Lung (tissue), 12 donors: Measurements from ENCODE around the gene THEMIS2. TPM values are rescaled to one million over a fixed set of nuclear protein-coding genes. Genes with fewer than 3 reads are reported as not detected.

ENCODE experiments used
- ATAC-seq: fragments of 200-7000 bp; cut with Tn5 transposase; one replicate; pipeline ENCODE4 v1.9.1; 2020; ENCODE audit warnings: moderate number of reproducible peaks; ENCODE audit not compliant: insufficient read depth, low FRiP score
- DNase-seq, 3 donors: peaks; one replicate each; pipeline ENCODE4 v3.0.0-alpha.2; 2013 to 2017
- H3K27ac ChIP-seq, 2 donors: one replicate each; pipeline ENCODE4 v1.5.1; 2013; ENCODE audit warnings: mild to moderate bottlenecking in 2 of 2, moderate library complexity in 2 of 2, control low read depth in 1 of 2, inconsistent platforms in 1 of 2, low read depth in 1 of 2, low read length in 1 of 2
- H3K27me3 ChIP-seq, 3 donors: one replicate each; pipeline ENCODE4 v1.5.1; 2013; ENCODE audit warnings: low read length in 2 of 3; ENCODE audit not compliant: control insufficient read depth in 3 of 3, insufficient read depth in 3 of 3
- H3K36me3 ChIP-seq, 4 donors: one replicate each; pipeline ENCODE4 v1.5.1; 2013; ENCODE audit warnings: low read length in 4 of 4, mild to moderate bottlenecking in 1 of 4, moderate library complexity in 1 of 4; ENCODE audit not compliant: control insufficient read depth in 4 of 4, insufficient read depth in 4 of 4
- H3K4me1 ChIP-seq, 5 donors: one replicate each; pipeline ENCODE4 v1.5.1; 2013; ENCODE audit warnings: low read length in 5 of 5, mild to moderate bottlenecking in 2 of 5, moderate library complexity in 1 of 5; ENCODE audit not compliant: control insufficient read depth in 5 of 5, insufficient read depth in 5 of 5
- H3K4me3 ChIP-seq: one replicate; pipeline ENCODE4 v1.5.1; 2013; ENCODE audit warnings: mild to moderate bottlenecking, control low read depth, moderate library complexity
- H3K9ac ChIP-seq, 2 donors: one replicate each; pipeline ENCODE4 v1.5.1; 2013; ENCODE audit warnings: low read length in 2 of 2, control low read depth in 1 of 2; ENCODE audit not compliant: insufficient read depth in 1 of 2
- H3K9me3 ChIP-seq, 4 donors: one replicate each; pipeline ENCODE4 v1.5.1; 2013; ENCODE audit warnings: low read length in 3 of 4, mild to moderate bottlenecking in 1 of 4, moderate library complexity in 1 of 4; ENCODE audit not compliant: control insufficient read depth in 4 of 4, insufficient read depth in 3 of 4
- WGBS, 2 donors: extraction: QIAGEN DNeasy Blood & Tissue Kit; methylation state at CpG; one replicate each; pipeline ENCODE4 v1.1.7; 2013; 5-methylcytosine and 5-hydroxymethylcytosine counted together
- polyA plus RNA-seq, 2 donors: library from polyadenylated mRNA; stranded (reverse); fragments of 200-250 nt; gene quantifications; one replicate each; pipeline ENCODE4 v1.2.1, GENCODE V29; 2013
- total RNA-seq, 2 donors: library from RNA; depleted of rRNA in 1 of 2; stranded (reverse); fragments of >200 nt in 1 of 2; gene quantifications; one replicate each; pipeline ENCODE4 v1.2.1, GENCODE V29; 2014 to 2021
- TF ChIP-seq, protein P1 (sequence below): IDR thresholded peaks from 2 replicates; pipeline ENCODE4 v1.5.1; 2012; ENCODE audit warnings: mild to moderate bottlenecking; ENCODE audit errors: control extremely low read depth, extremely low read depth
- donor health status: control.
- donor health status: control.
- donor health status: Bipolar disorder and iron deficiency.
- donor health status: healthy.
- donor health status: DM: yes; HTN: yes; CAD: no.

The THEMIS2 gene
- total and polyA plus RNA-seq, 4 donors, result 21.3 to 153 (median 71.8) TPM

DNA sequence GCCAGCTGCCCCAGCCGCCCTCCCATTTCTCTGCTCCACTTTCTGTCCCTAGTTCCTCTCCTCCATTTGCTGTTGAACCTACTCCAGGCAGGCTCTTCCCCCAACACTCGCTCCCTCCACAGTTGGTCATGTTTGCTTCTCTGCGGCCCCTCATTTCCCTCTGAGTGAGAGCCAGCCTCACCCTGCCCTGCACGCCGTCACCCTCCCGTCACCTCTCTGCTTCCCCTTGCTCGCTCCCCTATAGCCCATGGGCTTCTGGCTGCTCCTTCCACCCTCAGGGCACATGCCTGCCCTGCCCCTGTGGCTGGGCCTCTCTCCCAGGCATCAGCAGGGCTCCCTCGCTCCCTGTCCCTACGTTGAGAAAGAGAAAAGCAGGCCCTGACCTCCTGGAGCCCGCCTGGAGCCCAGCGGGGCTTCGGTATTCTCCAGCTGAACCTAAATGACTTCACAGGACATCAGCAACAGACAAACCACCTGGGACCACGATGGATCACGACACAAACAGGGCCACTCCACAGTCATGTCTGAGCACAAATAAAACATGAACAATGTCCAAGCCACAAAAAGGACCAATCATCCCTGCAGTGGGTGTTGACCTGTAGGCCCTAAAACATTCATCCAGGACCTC lies 13.3 kb upstream of the THEMIS2 start:
- no peak for DNase-seq
- H3K9ac ChIP-seq, result no peak overlapping the region
- H3K27me3 ChIP-seq, result no peaks in the 10 kb centered on the region
- no peaks in the 10 kb centered on the region for H3K9me3 ChIP-seq
- no peaks in the 10 kb centered on the region for H3K36me3 ChIP-seq
- WGBS, 2 donors, result 76 to 83% methylated on average over 14 of the region's 14 CpGs
- H3K4me1 ChIP-seq, result peaks cover 0 to 13% (median 0%) of the 10 kb centered on the region in 5 donors
- H3K4me3 ChIP-seq, result no peak overlapping the region
- ATAC-seq, result no peak
- no peak overlapping the region for H3K27ac ChIP-seq
- TF ChIP-seq, protein P1, sequence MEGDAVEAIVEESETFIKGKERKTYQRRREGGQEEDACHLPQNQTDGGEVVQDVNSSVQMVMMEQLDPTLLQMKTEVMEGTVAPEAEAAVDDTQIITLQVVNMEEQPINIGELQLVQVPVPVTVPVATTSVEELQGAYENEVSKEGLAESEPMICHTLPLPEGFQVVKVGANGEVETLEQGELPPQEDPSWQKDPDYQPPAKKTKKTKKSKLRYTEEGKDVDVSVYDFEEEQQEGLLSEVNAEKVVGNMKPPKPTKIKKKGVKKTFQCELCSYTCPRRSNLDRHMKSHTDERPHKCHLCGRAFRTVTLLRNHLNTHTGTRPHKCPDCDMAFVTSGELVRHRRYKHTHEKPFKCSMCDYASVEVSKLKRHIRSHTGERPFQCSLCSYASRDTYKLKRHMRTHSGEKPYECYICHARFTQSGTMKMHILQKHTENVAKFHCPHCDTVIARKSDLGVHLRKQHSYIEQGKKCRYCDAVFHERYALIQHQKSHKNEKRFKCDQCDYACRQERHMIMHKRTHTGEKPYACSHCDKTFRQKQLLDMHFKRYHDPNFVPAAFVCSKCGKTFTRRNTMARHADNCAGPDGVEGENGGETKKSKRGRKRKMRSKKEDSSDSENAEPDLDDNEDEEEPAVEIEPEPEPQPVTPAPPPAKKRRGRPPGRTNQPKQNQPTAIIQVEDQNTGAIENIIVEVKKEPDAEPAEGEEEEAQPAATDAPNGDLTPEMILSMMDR, result no peak

DNA sequence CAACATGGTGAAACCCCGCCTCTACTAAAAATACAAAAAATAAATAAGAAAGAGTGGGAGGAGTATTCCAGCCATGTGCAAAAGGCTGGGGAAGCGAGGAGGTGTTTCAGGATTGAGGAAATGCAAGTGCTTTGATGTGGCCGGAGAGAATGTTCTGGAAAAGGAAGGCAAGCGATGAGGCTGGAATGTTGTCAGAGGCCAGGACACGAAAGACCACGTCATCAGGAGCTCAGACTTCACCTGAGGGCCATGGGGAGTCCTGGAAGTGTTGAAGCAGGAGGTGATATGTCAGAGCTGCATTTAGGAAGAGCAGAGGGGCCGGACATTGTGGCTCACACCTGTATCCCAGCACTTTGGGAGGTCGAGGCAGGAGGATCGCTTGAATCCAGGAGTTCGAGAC lies 10.9 kb upstream of the THEMIS2 start:
- no peak overlapping the region for H3K27ac ChIP-seq
- H3K9me3 ChIP-seq, result no peaks in the 10 kb centered on the region
- H3K27me3 ChIP-seq, result no peaks in the 10 kb centered on the region
- TF ChIP-seq, protein P1, result no peak
- 91 to 93% methylated on average over 10 of the region's 10 CpGs for WGBS, 2 donors
- DNase-seq (no peak), ATAC-seq (no peak)
- H3K36me3 ChIP-seq, result no peaks in the 10 kb centered on the region
- H3K9ac ChIP-seq, result no peak overlapping the region
- no peak overlapping the region for H3K4me3 ChIP-seq
- peaks cover 0 to 13% (median 0%) of the 10 kb centered on the region in 5 donors for H3K4me1 ChIP-seq

DNA sequence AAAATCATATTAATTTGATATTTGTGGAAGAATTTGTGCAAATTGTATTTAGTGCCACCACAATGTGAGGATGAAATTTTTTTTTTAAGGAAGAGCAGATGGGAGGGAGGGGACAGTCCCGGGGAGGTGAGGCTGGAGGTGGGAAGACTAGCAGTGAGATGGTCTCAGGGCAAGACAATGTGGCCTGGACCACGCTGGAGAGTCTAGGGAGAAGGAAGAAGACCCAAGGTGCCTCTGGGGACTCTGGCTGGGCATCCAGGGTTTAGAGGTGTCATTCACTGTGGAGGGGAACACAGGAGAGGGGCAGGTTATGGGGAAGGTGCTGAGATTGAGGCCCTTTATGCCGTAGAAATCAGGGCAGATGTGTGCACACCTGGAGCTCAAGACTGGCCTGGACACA lies 10.3 kb upstream of the THEMIS2 start:
- 82 to 88% methylated on average over 3 of the region's 3 CpGs for WGBS, 2 donors
- no peak overlapping the region for H3K4me3 ChIP-seq
- no peak overlapping the region for H3K9ac ChIP-seq

More for the DNA sequence above, 10.3 kb upstream of the THEMIS2 start:
- Histone ChIP-seq H3K4me1 (peaks cover 0 to 13% (median 0%) of the 10 kb centered on the region in 5 donors), H3K36me3 (no peaks in the 10 kb centered on the region), H3K27ac (peak overlapping the region in 1 of 2 donors; percentile 81), H3K27me3 (no peaks in the 10 kb centered on the region), H3K9me3 (no peaks in the 10 kb centered on the region)
- ATAC-seq (no peak), DNase-seq (no peak)
- TF ChIP-seq, protein P1, result no peak
